Neural cell (in vitro differentiated cells): Measurements from ENCODE around the gene PTPRT. TPM values are rescaled to one million over a fixed set of nuclear protein-coding genes. Genes with fewer than 3 reads are reported as not detected.

Source experiments
- H2AFZ ChIP-seq: fragments of 200-600, 300-800 bp; sonication (generic), shearing (Covaris generic); 2 replicates; pipeline ENCODE4 v1.6.0; 2014; ENCODE audit warnings: low read depth, mild to moderate bottlenecking, antibody characterized with exemption, low read length, moderate library complexity
- H3F3A ChIP-seq: fragments of 200-600 bp; shearing (Covaris generic); 2 replicates; pipeline ENCODE4 v1.6.1; 2016; ENCODE audit warnings: mild to moderate bottlenecking, moderate library complexity, mixed read lengths, antibody characterized with exemption, low read length; ENCODE audit not compliant: insufficient read depth, poor library complexity, severe bottlenecking
- H3K27ac ChIP-seq: fragments of 200-600, 300-800 bp; sonication (generic), shearing (Covaris generic); 2 replicates; pipeline ENCODE4 v1.5.1; 2014; ENCODE audit warnings: mild to moderate bottlenecking, low read length, moderate library complexity
- H3K27me3 ChIP-seq: fragments of 300-800, 200-600 bp; sonication (generic), shearing (Covaris generic); 2 replicates; pipeline ENCODE4 v1.6.0; 2014; ENCODE audit warnings: mild to moderate bottlenecking, low read depth, low read length, moderate library complexity; ENCODE audit not compliant: insufficient read depth
- H3K36me3 ChIP-seq: fragments of 300-800, 200-600 bp; sonication (generic), shearing (Covaris generic); 2 replicates; pipeline ENCODE4 v1.5.1; 2014; ENCODE audit warnings: mild to moderate bottlenecking, antibody characterized with exemption, low read length, moderate library complexity; ENCODE audit not compliant: insufficient read depth
- H3K4me2 ChIP-seq: fragments of 300-800, 200-600 bp; sonication (generic), shearing (Covaris generic); 2 replicates; pipeline ENCODE4 v1.6.0; 2014; ENCODE audit warnings: mild to moderate bottlenecking, low read length
- H3K4me3 ChIP-seq: fragments of 300-800, 200-600 bp; sonication (generic), shearing (Covaris generic); 2 replicates; pipeline ENCODE4 v1.5.1; 2014; ENCODE audit warnings: mild to moderate bottlenecking, low read length, moderate library complexity
- H3K79me2 ChIP-seq: fragments of 200-600 bp; shearing (Covaris generic); replicated peaks from 2 replicates; pipeline ENCODE4 v1.6.0; 2014; ENCODE audit warnings: mild to moderate bottlenecking, low read length, moderate library complexity; ENCODE audit not compliant: insufficient read depth
- H3K9ac ChIP-seq: fragments of 300-800, 200-600 bp; sonication (generic), shearing (Covaris generic); 2 replicates; pipeline ENCODE4 v1.6.1; 2016; ENCODE audit warnings: mild to moderate bottlenecking, low read length, mixed read lengths
- H3K9me2 ChIP-seq: fragments of 200-600 bp; shearing (Covaris generic); 2 replicates; pipeline ENCODE4 v1.6.1; 2016; ENCODE audit warnings: mild to moderate bottlenecking, low read length, mixed read lengths; ENCODE audit not compliant: insufficient read depth
- H3K9me3 ChIP-seq: fragments of 200-600, 300-800 bp; sonication (generic), shearing (Covaris generic); 2 replicates; pipeline ENCODE4 v1.6.1; 2016; ENCODE audit warnings: mild to moderate bottlenecking, mixed run types, low read length, moderate library complexity, mixed read lengths
- H4K20me1 ChIP-seq: fragments of 200-600 bp; shearing (Covaris generic); 2 replicates; pipeline ENCODE4 v1.6.1; 2016; ENCODE audit warnings: mild to moderate bottlenecking, mixed run types; ENCODE audit not compliant: insufficient read depth
- CTCF ChIP-seq: fragments of 450-650 bp; IDR thresholded peaks from 2 replicates; pipeline ENCODE4 v1.5.1; 2014; ENCODE audit warnings: antibody characterized with exemption, mild to moderate bottlenecking, moderate library complexity; ENCODE audit not compliant: poor library complexity, severe bottlenecking
- EP300 ChIP-seq: fragments of 450-650 bp; conservative IDR thresholded peaks from 2 replicates; pipeline ENCODE4 v1.6.1; 2014; ENCODE audit warnings: antibody characterized with exemption, mild to moderate bottlenecking, moderate library complexity; ENCODE audit not compliant: poor library complexity, severe bottlenecking
- EZH2 ChIP-seq: fragments of 200-600, 300-800 bp; shearing (Covaris generic), sonication (generic); IDR thresholded peaks from 2 replicates; pipeline ENCODE4 v1.6.1; 2014; ENCODE audit warnings: antibody characterized with exemption, low read length, borderline replicate concordance, mild to moderate bottlenecking; ENCODE audit not compliant: insufficient read depth, poor library complexity, severe bottlenecking
- MXI1 ChIP-seq: fragments of 450-650 bp; conservative IDR thresholded peaks from 2 replicates; pipeline ENCODE4 v1.6.1; 2014; ENCODE audit warnings: antibody characterized with exemption, mild to moderate bottlenecking; ENCODE audit not compliant: poor library complexity, severe bottlenecking
- POLR2AphosphoS5 ChIP-seq: IDR thresholded peaks from 2 replicates; pipeline ENCODE4 v1.6.1; 2012
- RAD21 ChIP-seq: fragments of 450-650 bp; conservative IDR thresholded peaks from 2 replicates; pipeline ENCODE4 v1.6.1; 2014; ENCODE audit warnings: antibody characterized with exemption, mild to moderate bottlenecking, moderate library complexity
- REST ChIP-seq: IDR thresholded peaks from 2 replicates; pipeline ENCODE4 v1.6.1; 2012; ENCODE audit warnings: borderline replicate concordance
- SMC3 ChIP-seq: fragments of 450-650 bp; conservative IDR thresholded peaks from 2 replicates; pipeline ENCODE4 v1.6.1; 2014; ENCODE audit warnings: antibody characterized with exemption, mild to moderate bottlenecking, moderate library complexity; ENCODE audit not compliant: poor library complexity
- TAF1 ChIP-seq: IDR thresholded peaks from 2 replicates; pipeline ENCODE4 v1.6.1; 2012; ENCODE audit warnings: low read depth
- polyA plus RNA-seq: library from polyadenylated mRNA; depleted of rRNA; stranded (reverse); fragments of >200 nt; gene quantifications from 2 replicates; pipeline ENCODE4 v1.2.3, GENCODE V29; 2014

Gene PTPRT
- polyA plus RNA-seq, 1 donor from 2014 or later, result 9.2 TPM

GRCh38 chr20:42181064-42181463 is 1008.6 kb downstream of the PTPRT start:
- Histone ChIP-seq H2AFZ (no peak overlapping the region), H3K27ac (no peak overlapping the region), H3K27me3 (no peaks in the 10 kb centered on the region), H3K9me2 (no peaks in the 10 kb centered on the region), H4K20me1 (no peaks in the 10 kb centered on the region), H3K9ac (no peak overlapping the region), H3K4me2 (no peak overlapping the region), H3K9me3 (no peaks in the 10 kb centered on the region), H3K4me3 (no peak overlapping the region), H3K36me3 (no peaks in the 10 kb centered on the region), H3F3A (no peaks in the 10 kb centered on the region), H3K79me2 (no peaks in the 10 kb centered on the region)
- TF ChIP-seq EZH2, result no peak
- TF ChIP-seq MXI1, result no peak
- no peak for TF ChIP-seq POLR2AphosphoS5
- TF ChIP-seq SMC3, result no peak
- TF ChIP-seq REST, result no peak
- TF ChIP-seq RAD21, result no peak
- TF ChIP-seq CTCF, result no peak
- no peak for TF ChIP-seq EP300
- no peak for TF ChIP-seq TAF1

GRCh38 chr20:42179768-42180167 is 1009.9 kb downstream of the PTPRT start:
- Histone ChIP-seq H3F3A (no peaks in the 10 kb centered on the region), H3K36me3 (no peaks in the 10 kb centered on the region), H3K9me3 (no peaks in the 10 kb centered on the region), H3K9me2 (no peaks in the 10 kb centered on the region), H4K20me1 (no peaks in the 10 kb centered on the region), H3K4me2 (no peak overlapping the region), H3K27me3 (no peaks in the 10 kb centered on the region), H2AFZ (no peak overlapping the region), H3K79me2 (no peaks in the 10 kb centered on the region), H3K9ac (no peak overlapping the region), H3K27ac (no peak overlapping the region), H3K4me3 (no peak overlapping the region)
- TF ChIP-seq MXI1 (no peak), EZH2 (no peak), CTCF (no peak), TAF1 (no peak), POLR2AphosphoS5 (no peak), REST (no peak), EP300 (no peak), RAD21 (no peak), SMC3 (no peak)
